Upper lobe of left lung (tissue), 6 donors: ENCODE measurements around the gene HAT1. TPM values are rescaled to one million over a fixed set of nuclear protein-coding genes. Genes with fewer than 3 reads are reported as not detected.

Experiments
- ATAC-seq, 2 donors: fragments of 200-7000 bp; cut with Tn5 transposase; one replicate each; pipeline ENCODE4 v1.9.1; 2022; ENCODE audit warnings: mild to moderate bottlenecking in 2 of 2, moderate library complexity in 2 of 2; ENCODE audit not compliant: low FRiP score in 2 of 2
- DNase-seq, 2 donors: peaks; one replicate each; pipeline ENCODE4 v3.0.0-alpha.2; 2019 to 2020
- H3K27ac ChIP-seq, 4 donors: fragments of 200-600 bp; sonication (generic); one replicate each; pipeline ENCODE4 v1.5.1; 2016 to 2019
- H3K27me3 ChIP-seq, 4 donors: fragments of 200-600 bp; sonication (generic); one replicate each; pipeline ENCODE4 v1.5.1; 2017 to 2019
- H3K36me3 ChIP-seq, 4 donors: fragments of 200-600 bp; sonication (generic); one replicate each; pipeline ENCODE4 v1.5.1; 2016 to 2019
- H3K4me1 ChIP-seq, 4 donors: fragments of 200-600 bp; sonication (generic); one replicate each; pipeline ENCODE4 v1.5.1; 2018 to 2019
- H3K4me3 ChIP-seq, 4 donors: fragments of 200-600 bp; sonication (generic); one replicate each; pipeline ENCODE4 v1.5.1; 2017 to 2019; ENCODE audit warnings: mild to moderate bottlenecking in 2 of 4, moderate library complexity in 1 of 4
- H3K9me3 ChIP-seq, 4 donors: fragments of 200-600 bp; sonication (generic); one replicate each; pipeline ENCODE4 v1.5.1; 2018 to 2019
- CTCF ChIP-seq, 6 experiments: fragments of 450-650 bp in 4 of 6; fragments of 200-600 bp in 2 of 6; sonication (generic) in 2 of 6; IDR thresholded peaks; one replicate each; pipeline ENCODE4 v1.5.1; 2016 to 2019; ENCODE audit warnings: antibody characterized with exemption in 6 of 6
- EP300 ChIP-seq, 4 donors: sonication (generic); formaldehyde crosslinking; IDR thresholded peaks; one replicate each; pipeline ENCODE4 v1.5.1; 2017; ENCODE audit warnings: antibody characterized with exemption in 4 of 4, control low read depth in 2 of 4
- POLR2A ChIP-seq, 4 donors: fragments of 450-650 bp; IDR thresholded peaks; one replicate each; pipeline ENCODE4 v1.5.1; 2016 to 2017; ENCODE audit warnings: antibody characterized with exemption in 4 of 4, mild to moderate bottlenecking in 2 of 4
- POLR2AphosphoS5 ChIP-seq, 2 donors: sonication (generic); formaldehyde crosslinking; IDR thresholded peaks; one replicate each; pipeline ENCODE4 v1.5.1; 2017; ENCODE audit warnings: antibody characterized with exemption in 2 of 2
- WGBS, 2 donors: methylation state at CpG; one replicate each; pipeline ENCODE4 v1.1.5; 2017 to 2018; 5-methylcytosine and 5-hydroxymethylcytosine counted together
- total RNA-seq, 6 donors: library from RNA; depleted of rRNA in 4 of 6; stranded (reverse); fragments of >200 nt in 4 of 6; gene quantifications; one replicate each; pipeline versions ENCODE4 v1.1.0 to v1.2.1, GENCODE V29; 2016 to 2021
- donor health status: DM: no; HTN: no; CAD: no; lungs with moderate emphysema.
- donor health status: DM: no; HTN: yes; CAD: no; lungs with severe emphysema.

Gene HAT1
- total RNA-seq, 6 donors from 2014 or later, result 10.3 to 42.6 (median 25.7) TPM

- Histone ChIP-seq H3K27me3 (no peaks in the 10 kb centered on the region), H3K27ac (no peak overlapping the region), H3K4me1 (no peaks in the 10 kb centered on the region), H3K9me3 (no peaks in the 10 kb centered on the region), H3K36me3 (no peaks in the 10 kb centered on the region), H3K4me3 (no peak overlapping the region)
- DNase-seq (no peak), ATAC-seq (no peak)
- TF ChIP-seq POLR2AphosphoS5 (IDR thresholded peaks at IDR 0.05), result no peak
- no peak for TF ChIP-seq EP300 (IDR thresholded peaks at IDR 0.05)
- 83 to 92% methylated on average over 4 of the region's 4 CpGs for WGBS, 2 donors
Observed at GRCh38 chr2:171939743-171940071, 17.4 kb downstream of the HAT1 start.

GRCh38 chr2:171941316-171941699, 19.0 kb downstream of the HAT1 start:
- no peak for ATAC-seq
- DNase-seq, result no peak
- H3K27ac ChIP-seq, result no peak overlapping the region
- no peaks in the 10 kb centered on the region for H3K36me3 ChIP-seq
- no peak overlapping the region for H3K4me3 ChIP-seq
- H3K9me3 ChIP-seq, result no peaks in the 10 kb centered on the region
- no peaks in the 10 kb centered on the region for H3K4me1 ChIP-seq
- no peaks in the 10 kb centered on the region for H3K27me3 ChIP-seq
- WGBS, 2 donors, result 95 to 96% methylated on average over 6 of the region's 6 CpGs
- TF ChIP-seq POLR2A (IDR thresholded peaks at IDR 0.05), result no peak
- no peak for TF ChIP-seq POLR2AphosphoS5 (IDR thresholded peaks at IDR 0.05)
- no peak for TF ChIP-seq CTCF (IDR thresholded peaks at IDR 0.05)
- no peak for TF ChIP-seq EP300 (IDR thresholded peaks at IDR 0.05)

- no peak for TF ChIP-seq POLR2AphosphoS5 (IDR thresholded peaks at IDR 0.05)
- TF ChIP-seq CTCF (IDR thresholded peaks at IDR 0.05), result no peak
- TF ChIP-seq POLR2A (IDR thresholded peaks at IDR 0.05), result no peak
- TF ChIP-seq EP300 (IDR thresholded peaks at IDR 0.05), result no peak
Observed at GRCh38 chr2:171943869-171944268, 21.6 kb downstream of the HAT1 start.

GRCh38 chr2:171952276-171952675, 30.0 kb downstream of the HAT1 start:
- Histone ChIP-seq H3K4me1 (peaks cover 0 to 8% (median 4%) of the 10 kb centered on the region in 4 donors), H3K4me3 (no peak overlapping the region), H3K27me3 (no peaks in the 10 kb centered on the region), H3K27ac (no peak overlapping the region), H3K9me3 (no peaks in the 10 kb centered on the region), H3K36me3 (peaks cover 0 to 16% (median under 1%) of the 10 kb centered on the region in 4 donors)
- ATAC-seq (no peak), DNase-seq (no peak)
- TF ChIP-seq EP300 (IDR thresholded peaks at IDR 0.05), result no peak
- no peak for TF ChIP-seq POLR2A (IDR thresholded peaks at IDR 0.05)
- TF ChIP-seq POLR2AphosphoS5 (IDR thresholded peaks at IDR 0.05), result no peak
- TF ChIP-seq CTCF (IDR thresholded peaks at IDR 0.05), result no peak

More at GRCh38 chr2:171943869-171944268, 21.6 kb downstream of the HAT1 start:
- Histone ChIP-seq H3K4me1 (no peaks in the 10 kb centered on the region), H3K9me3 (no peaks in the 10 kb centered on the region), H3K27ac (no peak overlapping the region), H3K36me3 (peaks cover 0 to 4% (median 2%) of the 10 kb centered on the region in 4 donors), H3K4me3 (no peak overlapping the region), H3K27me3 (no peaks in the 10 kb centered on the region)
- DNase-seq (no peak), ATAC-seq (no peak)
- 84 to 94% methylated on average over 4 of the region's 4 CpGs for whole genome bisulfite sequencing, 2 donors

GRCh38 chr2:171952748-171953147, 30.5 kb downstream of the HAT1 start:
- WGBS, 2 donors, result 95 to 98% methylated on average over 3 of the region's 3 CpGs
- Histone ChIP-seq H3K36me3 (peaks cover 0 to 14% (median 0%) of the 10 kb centered on the region in 4 donors), H3K9me3 (no peaks in the 10 kb centered on the region), H3K4me1 (peaks cover 0 to 8% (median 4%) of the 10 kb centered on the region in 4 donors), H3K27me3 (no peaks in the 10 kb centered on the region), H3K27ac (no peak overlapping the region), H3K4me3 (no peak overlapping the region)
- ATAC-seq (no peak), DNase-seq (no peak)
- no peak for TF ChIP-seq CTCF (IDR thresholded peaks at IDR 0.05)
